Cardiac fibroblast (primary cell): ENCODE measurements around the gene GNB1.

ENCODE experiments used
- DNase-seq, 2 donors: peaks; one replicate each; pipeline versions ENCODE4 v3.0.0 to v3.0.0-alpha.2; 2010; ENCODE audit warnings: low read depth in 2 of 2
- H3K4me3 ChIP-seq, 2 donors: replicated peaks in 1 of 2; 1 replicate in 1 of 2; 2 replicates in 1 of 2; pipeline ENCODE4 v1.5.1; 2011; ENCODE audit warnings: low read depth in 2 of 2, low read length in 2 of 2, mild to moderate bottlenecking in 2 of 2, moderate library complexity in 1 of 2
- TF ChIP-seq, protein P1 (sequence below): IDR thresholded peaks from one replicate; pipeline ENCODE4 v1.5.1; 2011; ENCODE audit warnings: low read depth, mild to moderate bottlenecking, low read length, inconsistent platforms

GNB1 gene

DNA sequence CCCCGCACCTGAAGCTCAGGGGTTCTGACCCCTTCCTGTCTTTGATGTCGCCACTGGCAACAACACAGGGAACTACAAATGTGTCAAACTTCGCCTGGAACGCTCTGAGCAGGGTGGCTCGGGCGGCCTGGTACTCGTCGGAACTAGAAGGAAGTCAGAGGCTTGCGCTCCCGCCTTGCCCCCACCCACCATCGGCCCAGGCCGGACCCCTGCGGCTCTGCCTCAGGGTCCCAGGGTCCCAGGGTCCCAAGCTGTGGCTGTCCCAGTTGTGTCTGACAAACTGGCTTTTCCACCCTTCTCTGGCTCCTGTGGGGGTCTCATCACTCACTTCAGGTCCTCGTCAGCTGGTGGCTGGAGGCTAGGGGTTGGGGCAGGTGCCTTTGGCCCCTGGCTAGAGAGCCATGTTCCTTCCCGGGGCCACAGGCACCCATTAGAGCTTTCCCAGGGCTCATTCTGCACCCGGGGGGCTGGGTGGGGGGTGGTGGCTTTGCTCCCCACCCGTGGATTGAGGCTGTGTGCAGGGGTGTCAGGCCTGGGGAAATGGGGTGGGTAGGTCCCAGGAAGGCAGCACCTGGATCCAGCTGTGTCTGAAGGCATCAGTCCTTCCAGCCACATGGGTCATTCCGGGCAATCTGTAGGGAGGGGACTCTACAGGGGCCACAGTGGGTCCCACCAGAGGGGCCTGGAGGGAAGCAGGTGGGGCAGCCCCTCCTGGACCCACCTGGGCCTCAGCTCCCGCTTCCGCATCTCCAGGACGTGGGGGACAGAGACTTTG, 36.2 kb upstream of the GNB1 start:
- H3K4me3 ChIP-seq = no peak overlapping the region
- TF ChIP-seq, protein P1, sequence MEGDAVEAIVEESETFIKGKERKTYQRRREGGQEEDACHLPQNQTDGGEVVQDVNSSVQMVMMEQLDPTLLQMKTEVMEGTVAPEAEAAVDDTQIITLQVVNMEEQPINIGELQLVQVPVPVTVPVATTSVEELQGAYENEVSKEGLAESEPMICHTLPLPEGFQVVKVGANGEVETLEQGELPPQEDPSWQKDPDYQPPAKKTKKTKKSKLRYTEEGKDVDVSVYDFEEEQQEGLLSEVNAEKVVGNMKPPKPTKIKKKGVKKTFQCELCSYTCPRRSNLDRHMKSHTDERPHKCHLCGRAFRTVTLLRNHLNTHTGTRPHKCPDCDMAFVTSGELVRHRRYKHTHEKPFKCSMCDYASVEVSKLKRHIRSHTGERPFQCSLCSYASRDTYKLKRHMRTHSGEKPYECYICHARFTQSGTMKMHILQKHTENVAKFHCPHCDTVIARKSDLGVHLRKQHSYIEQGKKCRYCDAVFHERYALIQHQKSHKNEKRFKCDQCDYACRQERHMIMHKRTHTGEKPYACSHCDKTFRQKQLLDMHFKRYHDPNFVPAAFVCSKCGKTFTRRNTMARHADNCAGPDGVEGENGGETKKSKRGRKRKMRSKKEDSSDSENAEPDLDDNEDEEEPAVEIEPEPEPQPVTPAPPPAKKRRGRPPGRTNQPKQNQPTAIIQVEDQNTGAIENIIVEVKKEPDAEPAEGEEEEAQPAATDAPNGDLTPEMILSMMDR = no peak
- no peak for DNase-seq

DNA sequence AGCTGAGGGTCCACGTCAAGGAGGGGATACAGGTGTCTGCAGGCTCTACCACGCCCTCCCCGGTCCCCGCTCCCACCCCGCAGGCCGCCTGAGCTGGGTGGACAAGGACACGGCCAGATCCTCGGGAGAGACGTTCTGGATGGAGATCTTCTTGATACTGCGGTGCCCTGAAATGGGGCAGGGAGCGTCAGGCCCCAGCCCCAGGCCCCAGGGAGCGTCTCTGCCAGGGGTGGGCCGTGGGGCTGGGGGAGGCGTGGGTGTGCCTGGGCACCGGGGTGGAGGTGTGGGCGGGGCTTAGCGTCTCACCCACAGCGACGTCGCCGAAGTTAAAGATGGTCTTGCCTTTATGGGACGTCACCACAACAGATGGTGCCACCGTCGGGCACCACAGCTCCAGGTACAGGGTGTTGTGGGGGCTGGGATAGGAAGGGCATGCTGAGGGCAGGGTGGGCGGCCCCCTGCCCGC, 35.5 kb upstream of the GNB1 start:
- TF ChIP-seq, protein P1 = no peak
- no peak for DNase-seq
- no peak overlapping the region for H3K4me3 ChIP-seq

DNA sequence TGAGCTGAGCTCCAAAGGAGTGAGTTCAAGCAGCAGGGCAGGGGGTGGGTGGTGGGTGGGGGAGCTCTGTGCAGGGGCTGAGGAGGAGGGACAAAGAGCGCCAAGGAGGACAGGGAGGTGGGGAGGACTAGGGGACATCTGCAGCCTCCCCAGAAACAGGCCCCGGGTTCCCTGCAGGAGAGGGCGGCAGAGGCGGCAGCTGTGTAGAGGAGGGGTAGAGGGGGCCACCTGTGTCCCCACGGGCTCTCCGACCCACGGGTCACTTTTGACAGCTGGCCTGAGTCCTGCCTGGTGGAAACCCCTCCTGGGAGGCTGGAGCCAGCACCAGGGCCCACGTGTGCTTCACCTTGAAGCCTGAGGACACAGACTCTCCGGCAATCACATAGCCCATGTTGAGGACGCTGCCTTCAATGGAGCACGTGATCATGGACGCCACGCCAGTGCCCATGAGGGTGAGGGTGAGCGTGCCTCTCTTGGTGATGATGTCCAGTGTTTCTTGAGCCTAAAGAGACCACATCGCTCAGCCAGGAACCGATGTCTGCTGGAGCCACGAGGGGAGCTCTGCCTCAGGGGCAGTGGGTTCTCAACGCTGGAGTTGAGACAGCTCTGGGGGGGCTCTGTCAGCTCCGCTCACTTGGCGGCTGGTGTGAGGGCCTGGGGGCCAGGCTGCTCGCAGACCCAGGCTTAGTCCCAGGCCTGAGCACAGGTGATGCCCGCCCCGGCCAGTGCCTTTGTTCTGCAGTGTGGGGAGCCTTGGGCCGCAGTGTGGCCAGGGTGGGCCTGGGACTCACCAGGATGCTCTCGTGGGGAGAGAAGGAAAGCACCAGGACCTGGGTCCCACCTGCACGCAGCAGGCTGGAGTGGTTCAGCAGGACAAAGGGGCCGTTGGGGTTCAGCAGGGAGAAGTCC, 34.8 kb upstream of the GNB1 start:
- DNase-seq = no peak
- TF ChIP-seq, protein P1 = no peak
- H3K4me3 ChIP-seq = no peak overlapping the region

DNA sequence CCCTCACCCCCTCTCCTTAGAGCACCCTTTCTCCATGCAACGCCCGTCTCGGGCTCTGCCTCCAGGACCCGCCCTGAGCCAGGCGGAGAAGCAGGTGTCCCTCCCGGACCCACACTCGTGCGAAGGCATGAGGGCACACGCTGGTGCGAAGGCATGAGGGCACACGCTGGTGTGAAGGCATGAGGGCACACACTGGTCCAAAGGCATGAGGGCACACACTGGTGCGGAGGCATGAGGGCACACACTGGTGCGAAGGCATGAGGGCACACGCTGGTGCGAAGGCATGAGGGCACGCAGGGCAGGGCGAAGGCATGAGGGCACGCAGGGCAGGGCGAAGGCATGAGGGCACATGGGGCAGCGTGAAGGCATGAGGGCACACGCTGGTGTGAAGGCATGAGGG, 34.0 kb upstream of the GNB1 start:
- no peak overlapping the region for H3K4me3 ChIP-seq
- TF ChIP-seq, protein P1 = no peak
- no peak for DNase-seq

- no peak overlapping the region for H3K4me3 ChIP-seq
- TF ChIP-seq, protein P1 = no peak
- no peak for DNase-seq
These were observed 33.5 kb upstream of the GNB1 start for GRCh38 chr1:1924386-1924785.

DNA sequence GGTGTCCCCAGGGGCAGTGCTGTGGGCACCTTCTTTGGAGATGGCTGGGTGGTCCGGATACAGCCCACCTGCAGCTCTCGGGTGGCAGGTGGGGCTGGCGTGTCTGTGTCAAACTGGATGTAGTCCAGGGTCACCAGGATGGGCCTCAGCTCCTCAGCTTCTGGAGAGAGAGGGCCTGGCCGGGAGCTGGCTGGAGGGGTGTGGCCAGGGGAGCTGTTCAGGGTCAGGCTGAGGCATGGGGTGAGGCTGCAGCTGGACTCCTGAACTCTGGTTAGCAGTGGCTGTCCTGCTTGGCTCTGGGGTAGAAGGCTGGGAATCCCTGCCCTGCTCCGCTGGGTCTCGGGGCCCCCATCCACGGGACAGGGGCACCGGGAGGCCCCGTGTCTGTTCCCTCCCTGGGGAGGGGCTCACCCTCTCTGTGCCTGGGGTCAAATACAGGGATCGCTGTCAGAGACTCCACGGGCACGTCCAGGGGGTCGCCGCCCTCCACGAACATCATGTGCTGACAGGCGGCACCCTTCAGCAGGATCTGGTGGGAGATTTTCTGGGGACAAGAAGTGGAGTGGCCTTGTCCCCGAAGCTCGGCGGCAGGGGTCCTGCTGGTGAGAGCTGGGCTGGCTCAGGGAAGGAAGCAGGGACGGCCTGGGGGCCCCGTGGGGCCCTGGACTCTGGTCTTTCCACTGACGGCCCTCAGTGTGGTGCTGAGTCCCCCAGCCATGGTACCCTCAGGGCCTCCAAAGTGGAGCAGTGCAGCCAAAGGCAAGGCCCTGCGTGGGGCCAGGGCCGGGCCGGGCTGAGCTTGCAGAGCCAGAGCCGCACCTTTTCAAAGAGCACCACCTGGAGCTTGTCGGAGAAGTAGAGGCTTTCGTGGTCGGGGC, 32.3 kb upstream of the GNB1 start:
- no peak overlapping the region for H3K4me3 ChIP-seq
- TF ChIP-seq, protein P1 = no peak
- DNase-seq = no peak
